Measurements from ENCODE around the gene RPE. TPM values are rescaled to one million over a fixed set of nuclear protein-coding genes. Genes with fewer than 3 reads are reported as not detected.

RPE gene
- polyA plus RNA-seq, 1 donor (not counting 4 experiments of a cell fraction or from before 2014, with no cell fraction given): 69.6 TPM

DNA sequence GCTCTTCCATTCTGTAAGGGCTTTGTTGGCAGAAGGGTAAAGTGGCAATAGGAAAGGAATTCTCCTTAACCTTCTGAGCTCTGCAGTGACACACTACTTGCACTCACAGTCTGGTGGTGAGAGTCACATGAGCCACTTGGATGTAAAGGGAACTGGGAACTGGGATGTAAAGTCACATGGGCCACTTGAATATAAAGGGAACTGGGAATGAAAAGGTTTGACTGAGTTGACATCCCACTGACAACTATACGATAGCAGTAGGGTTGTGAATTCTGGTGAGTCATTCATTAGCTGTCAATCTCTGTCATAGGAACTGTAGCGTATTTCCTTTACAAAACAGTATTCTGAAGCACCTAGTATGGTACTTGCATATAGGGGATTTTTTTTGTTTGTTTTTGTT is 5.5 kb downstream of the RPE start:
- TF ChIP-seq, protein P1, sequence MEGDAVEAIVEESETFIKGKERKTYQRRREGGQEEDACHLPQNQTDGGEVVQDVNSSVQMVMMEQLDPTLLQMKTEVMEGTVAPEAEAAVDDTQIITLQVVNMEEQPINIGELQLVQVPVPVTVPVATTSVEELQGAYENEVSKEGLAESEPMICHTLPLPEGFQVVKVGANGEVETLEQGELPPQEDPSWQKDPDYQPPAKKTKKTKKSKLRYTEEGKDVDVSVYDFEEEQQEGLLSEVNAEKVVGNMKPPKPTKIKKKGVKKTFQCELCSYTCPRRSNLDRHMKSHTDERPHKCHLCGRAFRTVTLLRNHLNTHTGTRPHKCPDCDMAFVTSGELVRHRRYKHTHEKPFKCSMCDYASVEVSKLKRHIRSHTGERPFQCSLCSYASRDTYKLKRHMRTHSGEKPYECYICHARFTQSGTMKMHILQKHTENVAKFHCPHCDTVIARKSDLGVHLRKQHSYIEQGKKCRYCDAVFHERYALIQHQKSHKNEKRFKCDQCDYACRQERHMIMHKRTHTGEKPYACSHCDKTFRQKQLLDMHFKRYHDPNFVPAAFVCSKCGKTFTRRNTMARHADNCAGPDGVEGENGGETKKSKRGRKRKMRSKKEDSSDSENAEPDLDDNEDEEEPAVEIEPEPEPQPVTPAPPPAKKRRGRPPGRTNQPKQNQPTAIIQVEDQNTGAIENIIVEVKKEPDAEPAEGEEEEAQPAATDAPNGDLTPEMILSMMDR (optimal IDR thresholded peaks at IDR 0.05 in 1 of 3, IDR thresholded peaks at IDR 0.05 in 1 of 3, conservative IDR thresholded peaks at IDR 0.05 in 1 of 3; ENCODE audit: extremely low read depth in 1 of 3, insufficient read depth in 2 of 3, low read length in 3 of 3): no peak
- no peak for TF ChIP-seq EZH2 (IDR thresholded peaks at IDR 0.05; ENCODE audit: low read length)
- H3K9ac ChIP-seq (ENCODE audit: control insufficient read depth, extremely low read depth, insufficient read depth, low read length): no peak overlapping the region
- H3K27ac ChIP-seq (ENCODE audit: control insufficient read depth, insufficient read depth, low read length): no peak overlapping the region
- no peak overlapping the region for H3K4me3 ChIP-seq (ENCODE audit: control insufficient read depth in 2 of 3, extremely low read depth in 1 of 3, insufficient read depth in 2 of 3, low read depth in 1 of 3, low read length in 3 of 3)
- FAIRE-seq (no peak), DNase-seq (ENCODE audit: low read depth, low spot score) (no peak)
- peaks cover 97% of the 10 kb centered on the region for H3K79me2 ChIP-seq (ENCODE audit: control insufficient read depth, insufficient read depth, low read length)
- no peaks in the 10 kb centered on the region for H3K9me3 ChIP-seq (ENCODE audit: control insufficient read depth, low read depth, low read length)
- H4K20me1 ChIP-seq (ENCODE audit: control insufficient read depth, extremely low read depth, insufficient read depth, low read length): peaks cover 3% of the 10 kb centered on the region
- H3K27me3 ChIP-seq (ENCODE audit: control insufficient read depth, extremely low read depth, insufficient read depth, low read length): no peaks in the 10 kb centered on the region
- no peak overlapping the region for H3K4me2 ChIP-seq (ENCODE audit: control insufficient read depth, extremely low read depth, insufficient read depth, low read depth, low read length)
- peaks cover 6 to 7% of the 10 kb centered on the region in 2 experiments for H3K36me3 ChIP-seq (ENCODE audit: control insufficient read depth in 2 of 2, extremely low read depth in 1 of 2, insufficient read depth in 2 of 2, low read length in 2 of 2)
- H3K4me1 ChIP-seq (ENCODE audit: control insufficient read depth, extremely low read depth, insufficient read depth, low read length): peaks cover 19% of the 10 kb centered on the region
- dilution Hi-C loops (cut with MboI; ENCODE audit: extremely low pct_ligation_motif_present, low sequenced_read_pairs): no loop called here
- no peaks in the 10 kb centered on the region for H3K9me1 ChIP-seq (ENCODE audit: control insufficient read depth, extremely low read depth, insufficient read depth, low read length)
- no peak overlapping the region for H2AFZ ChIP-seq (ENCODE audit: control insufficient read depth, low read length)

DNA sequence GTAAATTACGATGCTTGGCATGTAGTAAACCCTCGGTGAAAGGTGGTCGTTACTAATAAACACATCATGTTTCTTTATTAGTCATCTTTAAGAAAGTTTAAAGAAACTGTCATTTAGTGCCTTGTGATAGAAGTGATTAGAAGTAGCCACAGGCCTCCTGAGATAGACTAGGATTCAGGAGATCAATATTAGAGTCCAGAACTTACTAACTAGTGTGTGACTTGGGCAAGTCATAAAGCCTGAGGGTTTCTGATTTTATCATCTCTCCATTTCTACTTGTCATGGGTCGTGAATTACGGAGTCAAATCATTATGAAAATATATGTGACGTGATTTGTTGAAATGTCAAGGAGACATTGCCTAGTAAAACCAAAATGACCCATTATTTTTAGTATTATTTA is 6.7 kb downstream of the RPE start:
- Histone ChIP-seq H3K4me3 (ENCODE audit: control insufficient read depth in 2 of 3, extremely low read depth in 1 of 3, insufficient read depth in 2 of 3, low read depth in 1 of 3, low read length in 3 of 3) (no peak overlapping the region), H3K9ac (ENCODE audit: control insufficient read depth, extremely low read depth, insufficient read depth, low read length) (no peak overlapping the region), H3K27me3 (ENCODE audit: control insufficient read depth, extremely low read depth, insufficient read depth, low read length) (no peaks in the 10 kb centered on the region), H3K36me3 (ENCODE audit: control insufficient read depth in 2 of 2, extremely low read depth in 1 of 2, insufficient read depth in 2 of 2, low read length in 2 of 2) (peaks cover 6 to 7% of the 10 kb centered on the region in 2 experiments), H3K27ac (ENCODE audit: control insufficient read depth, insufficient read depth, low read length) (no peak overlapping the region), H3K9me1 (ENCODE audit: control insufficient read depth, extremely low read depth, insufficient read depth, low read length) (no peaks in the 10 kb centered on the region), H3K4me2 (ENCODE audit: control insufficient read depth, extremely low read depth, insufficient read depth, low read depth, low read length) (no peak overlapping the region), H4K20me1 (ENCODE audit: control insufficient read depth, extremely low read depth, insufficient read depth, low read length) (peaks cover 3% of the 10 kb centered on the region), H2AFZ (ENCODE audit: control insufficient read depth, low read length) (no peak overlapping the region), H3K79me2 (ENCODE audit: control insufficient read depth, insufficient read depth, low read length) (peaks cover 92% of the 10 kb centered on the region), H3K9me3 (ENCODE audit: control insufficient read depth, low read depth, low read length) (no peaks in the 10 kb centered on the region), H3K4me1 (ENCODE audit: control insufficient read depth, extremely low read depth, insufficient read depth, low read length) (peaks cover 11% of the 10 kb centered on the region)
- FAIRE-seq (no peak), DNase-seq (ENCODE audit: low read depth, low spot score) (no peak)
- TF ChIP-seq, protein P1 (optimal IDR thresholded peaks at IDR 0.05 in 1 of 3, IDR thresholded peaks at IDR 0.05 in 1 of 3, conservative IDR thresholded peaks at IDR 0.05 in 1 of 3; ENCODE audit: extremely low read depth in 1 of 3, insufficient read depth in 2 of 3, low read length in 3 of 3): no peak
- TF ChIP-seq EZH2 (IDR thresholded peaks at IDR 0.05; ENCODE audit: low read length): no peak
- dilution Hi-C loops (cut with MboI; ENCODE audit: extremely low pct_ligation_motif_present, low sequenced_read_pairs): no loop called here
